ENCODE results near the gene EARS2.
"Not testable (repeated sequence)": the region's sequence is repeated elsewhere in the genome, so short reads cannot be mapped to it uniquely, and the experiment has no call there.

Gene EARS2

DNA sequence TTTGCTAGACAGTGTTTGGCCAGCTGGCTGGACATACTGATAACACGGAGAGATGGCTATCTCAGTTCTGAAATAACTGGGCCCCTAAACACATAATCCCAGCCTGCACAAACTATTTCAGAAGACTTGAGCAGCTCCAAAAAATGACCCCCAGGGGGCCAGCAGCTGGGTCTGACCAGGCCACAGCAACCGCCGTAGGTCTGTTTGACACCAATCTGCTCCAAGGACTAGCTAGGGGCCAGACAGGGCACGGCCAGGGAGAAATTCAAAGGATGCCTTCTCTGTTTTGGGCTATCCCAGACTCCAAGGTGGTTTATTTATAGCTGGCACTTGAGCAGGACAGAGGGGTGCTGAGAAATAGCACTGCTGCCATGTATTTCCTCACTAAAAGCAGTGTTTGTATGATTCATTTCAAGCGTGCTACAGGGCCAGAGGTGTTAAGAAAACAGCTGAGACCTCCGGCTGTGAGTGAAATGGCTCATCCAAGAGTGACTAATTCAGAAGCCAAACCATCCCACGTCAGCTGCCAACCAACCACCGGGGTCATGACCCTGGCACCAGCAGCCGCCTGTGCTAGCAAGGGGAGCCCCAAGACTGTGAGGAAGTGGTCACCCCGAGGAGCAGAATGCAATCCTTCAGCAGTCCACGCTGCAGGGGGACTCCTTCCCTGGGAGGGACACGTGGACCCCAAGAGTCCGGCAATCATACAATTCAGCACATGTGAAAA is 52.5 kb downstream of the EARS2 start:
- DNase-seq: no peak

DNA sequence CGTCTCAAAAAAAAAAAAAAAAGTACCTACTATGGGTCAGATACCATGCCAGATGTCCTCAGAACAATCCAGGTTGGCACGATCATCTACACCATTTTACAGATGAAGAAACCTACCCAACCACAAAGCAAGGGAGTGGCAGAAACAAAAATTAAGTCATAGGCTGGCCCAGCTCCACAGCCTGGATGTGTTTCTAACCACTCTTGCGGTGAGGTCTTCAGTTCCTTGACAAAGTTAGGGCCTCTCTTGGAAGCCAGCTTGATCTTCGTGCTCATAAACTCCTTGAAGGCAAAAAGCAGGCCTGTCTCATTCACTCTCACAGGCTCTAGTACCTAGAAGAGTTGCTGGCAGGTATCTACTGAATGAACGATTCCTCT is 53.1 kb downstream of the EARS2 start:
- no peak for DNase-seq

DNA sequence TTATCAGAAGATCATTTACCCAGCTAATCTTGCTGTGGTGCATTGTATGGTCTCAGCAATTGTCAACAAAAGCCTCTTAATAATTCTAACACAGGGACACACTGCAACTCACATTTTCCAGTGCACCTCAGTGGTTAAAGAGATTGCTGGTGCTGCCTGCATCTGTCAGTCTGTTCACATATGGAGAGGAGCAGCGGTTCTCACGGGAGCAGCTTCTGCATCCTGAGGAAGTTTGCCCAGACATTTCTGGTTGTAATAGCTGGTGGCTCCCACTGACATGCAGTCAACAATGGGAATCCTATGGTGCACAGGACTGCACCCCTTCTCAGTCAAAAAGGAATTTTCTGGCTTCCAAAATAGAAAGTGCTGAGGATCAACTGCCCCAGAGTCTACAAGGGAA is 54.7 kb downstream of the EARS2 start:
- no peak for DNase-seq

DNA sequence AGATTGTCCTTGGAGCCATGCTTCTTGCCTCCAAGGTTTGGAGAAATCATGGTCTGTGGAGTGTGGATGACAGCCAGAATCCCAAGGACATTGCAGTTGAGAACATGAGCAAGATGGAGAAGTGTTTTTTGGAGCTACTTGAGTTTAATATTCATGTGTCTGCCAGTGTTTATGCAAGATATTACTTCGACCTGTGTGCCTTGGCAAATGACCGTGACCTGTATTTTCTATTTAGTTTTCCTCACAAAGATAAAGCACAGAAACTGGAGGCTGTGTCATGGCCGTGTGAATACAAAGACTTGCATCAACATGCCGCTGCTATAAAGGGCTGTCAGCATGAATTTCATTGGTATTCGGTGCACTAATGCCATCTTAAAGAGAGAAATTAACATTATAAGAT is 55.9 kb downstream of the EARS2 start:
- no peak for DNase-seq

DNA sequence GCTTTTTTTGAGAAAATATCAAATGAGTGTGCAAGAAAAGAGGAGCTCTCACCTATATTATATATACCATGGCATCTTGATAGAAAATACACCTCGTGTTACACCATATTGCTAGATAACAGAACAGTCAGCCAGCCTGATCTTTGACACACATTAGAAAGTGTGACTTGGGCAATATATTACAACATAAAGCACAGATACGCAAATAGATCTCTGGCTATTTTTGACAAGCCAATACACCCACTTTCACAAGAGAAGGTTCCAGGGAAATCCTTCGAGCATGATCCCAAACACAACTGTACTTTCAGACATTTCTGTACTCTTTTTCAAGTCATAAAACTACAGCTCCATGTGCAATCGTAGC is 56.3 kb downstream of the EARS2 start:
- DNase-seq: no peak

DNA sequence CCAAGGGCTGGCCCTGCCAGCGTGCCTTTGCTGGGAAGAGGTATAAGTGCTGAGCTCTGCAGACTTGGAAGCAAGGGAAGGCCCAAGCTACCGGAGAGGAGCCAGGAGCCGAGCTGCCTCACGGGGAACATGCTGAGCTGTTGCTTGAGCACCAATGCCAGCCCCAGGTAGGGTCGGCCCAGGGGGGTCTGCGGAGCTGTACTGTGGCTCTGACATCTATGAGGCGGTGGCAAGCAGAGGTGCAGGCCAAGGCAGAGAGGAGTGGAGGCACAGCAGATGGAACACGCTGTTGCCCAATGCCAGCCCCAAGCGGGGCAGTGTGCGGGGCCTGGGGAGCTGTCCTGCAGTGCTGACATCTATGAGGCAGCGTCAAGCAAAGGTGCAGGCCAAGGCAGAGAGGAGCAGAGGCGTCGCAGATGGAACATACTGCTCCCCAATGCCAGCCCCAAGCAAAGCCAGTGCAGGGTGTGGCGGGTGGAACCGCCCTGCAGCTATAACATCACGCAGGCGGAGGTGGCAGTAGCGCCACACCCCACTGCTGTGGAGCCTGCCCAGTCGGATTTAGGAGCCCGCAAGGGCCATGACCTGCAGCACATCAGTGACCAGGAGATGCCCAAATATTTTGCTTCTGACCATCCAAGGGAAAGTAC is 56.8 kb downstream of the EARS2 start:
- no peak for DNase-seq

DNA sequence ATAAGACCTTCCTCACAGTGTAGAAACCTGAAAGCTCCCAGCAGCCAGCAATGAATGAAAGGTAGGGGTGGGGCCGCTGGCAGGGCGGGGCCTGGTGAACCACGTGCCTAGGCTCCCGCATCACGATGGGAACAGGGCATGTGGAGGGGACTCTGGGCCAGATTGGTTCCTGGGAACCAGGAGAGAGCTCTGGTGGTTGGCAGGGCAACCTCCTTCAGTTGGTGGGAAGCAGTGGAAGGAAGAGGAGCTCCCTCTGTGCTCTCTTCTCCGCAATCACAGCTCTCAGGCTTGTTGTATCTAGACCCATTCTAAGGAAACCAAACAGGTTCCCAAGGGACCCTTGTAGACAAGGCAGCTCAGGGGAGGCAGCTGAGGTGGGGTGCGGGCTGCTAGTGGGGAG is 57.3 kb downstream of the EARS2 start:
- DNase-seq: no peak

DNA sequence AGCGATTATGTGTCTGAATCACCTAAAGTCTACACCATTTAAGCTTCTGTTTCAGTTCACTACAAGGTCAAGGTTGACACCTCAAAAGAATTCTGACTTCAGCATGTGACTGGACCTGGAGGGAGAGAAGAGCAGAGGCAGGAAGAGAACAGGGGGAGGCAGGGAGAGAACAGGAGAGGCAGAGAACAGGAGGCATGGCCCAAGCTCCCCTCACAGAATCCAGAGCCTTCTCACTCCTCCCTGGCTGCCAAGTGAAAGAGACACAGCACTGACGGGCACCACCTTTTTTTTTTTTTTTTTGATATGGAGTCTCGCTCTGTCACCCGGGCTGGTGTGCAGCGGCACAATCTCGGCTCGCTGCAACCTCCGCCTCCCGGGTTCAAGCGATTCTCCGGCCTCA is 58.3 kb downstream of the EARS2 start:
- DNase-seq: no peak

DNA sequence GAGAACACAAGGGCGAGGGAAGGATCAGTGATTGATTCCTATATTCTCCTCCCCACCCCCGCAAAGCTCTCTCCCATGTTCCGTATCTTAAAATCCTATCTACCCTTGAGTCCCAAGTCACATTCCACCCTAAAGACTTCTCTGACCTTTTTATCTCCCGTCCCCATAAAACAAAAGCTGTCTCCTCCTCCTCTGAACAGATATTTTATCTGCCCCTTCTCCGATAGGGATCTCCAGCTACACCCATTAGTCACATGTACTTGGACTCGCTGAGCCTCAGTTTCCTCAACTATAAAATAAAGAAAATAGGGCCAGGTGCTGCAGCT is 59.6 kb downstream of the EARS2 start:
- DNase-seq: no peak

DNA sequence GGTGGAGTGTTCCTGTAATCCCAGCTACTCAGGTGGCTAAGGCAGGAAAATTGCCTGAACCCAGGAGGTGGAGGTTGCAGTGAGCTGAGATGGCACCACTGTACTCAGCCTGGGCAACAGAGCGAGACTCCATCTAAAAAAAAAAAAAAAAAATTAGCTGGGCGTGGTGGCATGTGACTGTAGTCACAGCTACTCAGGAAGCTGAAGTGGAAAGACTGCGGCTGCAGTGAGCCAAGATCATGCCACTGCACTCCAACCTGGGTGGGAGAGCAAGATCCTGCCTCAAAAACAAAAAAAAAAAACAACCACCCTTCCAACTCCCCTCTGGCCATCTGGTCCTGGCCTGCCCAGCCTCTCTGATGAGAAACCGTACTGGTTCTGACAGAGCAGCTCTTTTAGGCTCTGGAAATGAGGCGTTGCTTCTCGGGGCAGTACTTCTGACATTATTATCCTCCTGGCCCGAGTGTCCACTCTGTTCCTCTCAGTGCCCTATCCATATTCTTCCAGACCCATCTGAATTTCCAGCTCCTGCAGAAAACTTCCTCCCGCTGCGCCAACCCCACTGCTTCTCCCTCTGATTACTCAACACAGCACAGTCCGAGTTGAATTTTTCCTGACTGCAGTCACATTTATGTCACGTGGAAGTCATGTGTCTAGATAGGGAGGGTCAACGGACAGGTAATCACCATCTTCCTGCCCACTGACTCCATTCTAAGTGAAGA is 60.2 kb downstream of the EARS2 start:
- DNase-seq: no peak

DNA sequence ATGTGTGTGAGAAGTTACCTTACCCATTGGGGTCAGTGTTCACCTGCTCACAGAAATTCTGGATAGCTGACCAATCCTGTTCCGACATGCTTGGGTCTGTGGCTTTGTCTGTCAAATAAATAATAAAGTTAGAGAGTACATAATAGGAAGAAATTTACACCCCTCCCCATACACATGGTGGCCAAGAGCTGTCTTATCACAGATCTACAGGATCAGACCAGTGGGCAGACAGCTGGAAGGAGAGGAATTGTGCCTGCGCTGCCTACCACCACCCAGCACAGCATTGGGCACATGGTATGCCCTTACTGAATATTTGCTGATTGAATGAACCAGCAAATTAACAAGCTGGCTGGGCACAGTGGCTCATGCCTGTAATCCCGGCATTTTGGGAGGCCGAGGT is 61.5 kb downstream of the EARS2 start:
- no peak for DNase-seq

DNA sequence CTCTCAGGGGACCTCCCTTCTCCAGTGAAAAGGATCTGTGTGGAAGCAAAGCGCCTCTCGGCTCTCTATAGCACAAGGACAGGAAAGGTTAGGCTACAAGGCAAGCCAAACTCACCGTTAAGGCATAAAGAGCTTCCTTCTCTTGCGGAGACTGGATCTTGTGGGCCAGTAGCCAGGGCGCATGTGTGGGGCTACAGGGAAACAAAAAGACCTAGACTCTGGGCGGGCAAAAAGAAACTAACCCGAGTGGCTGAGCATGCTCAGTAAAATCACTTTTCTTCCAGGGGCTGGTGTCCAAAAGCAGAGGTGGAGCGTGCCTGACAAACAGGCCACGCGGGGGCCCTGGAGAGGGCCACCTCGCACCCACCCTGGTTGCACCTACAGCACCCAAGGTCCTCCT is 63.0 kb downstream of the EARS2 start:
- DNase-seq: no peak

DNA sequence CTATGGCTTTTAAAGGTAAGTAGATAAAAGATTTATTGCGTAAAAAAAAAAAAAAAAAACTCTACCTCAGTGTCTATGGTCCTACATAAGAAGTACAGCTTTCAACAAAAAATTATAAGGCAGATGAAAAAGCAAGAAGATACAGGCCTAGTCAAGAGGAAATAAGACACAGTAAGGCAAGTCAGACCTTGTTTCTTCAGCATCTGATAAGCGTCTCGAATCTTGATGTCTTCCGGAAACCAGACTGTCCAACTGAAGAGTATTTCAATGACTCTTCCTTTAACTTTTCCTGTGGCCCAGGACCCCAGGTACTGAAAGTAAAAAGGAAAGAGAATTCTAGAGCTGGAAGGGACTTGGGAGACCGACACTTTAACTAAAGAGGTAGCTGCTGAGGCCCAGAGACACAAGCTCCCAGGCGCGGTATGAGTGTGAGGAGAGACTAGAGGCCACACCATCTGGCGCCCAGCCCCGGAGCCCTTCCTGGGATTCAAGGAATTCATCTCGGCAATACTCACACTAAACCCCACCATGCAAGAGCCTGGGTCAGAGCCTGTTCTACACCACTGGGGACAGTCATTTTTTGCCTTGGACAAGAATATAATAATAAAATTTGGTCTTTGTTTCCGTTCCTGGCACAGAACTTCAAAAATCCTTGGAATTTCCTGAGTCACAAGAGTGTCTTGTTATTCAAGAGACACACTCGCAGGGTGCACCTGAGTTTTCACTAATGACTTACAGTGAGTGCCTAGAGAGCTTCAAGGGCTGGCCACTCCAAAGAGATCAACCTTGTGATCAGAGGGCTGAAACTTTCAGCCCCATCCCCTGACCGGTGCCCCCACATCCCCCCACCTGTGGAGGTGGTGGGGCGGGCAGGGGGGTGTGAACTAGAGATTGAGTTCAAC is 65.4 kb downstream of the EARS2 start:
- no peak for DNase-seq

DNA sequence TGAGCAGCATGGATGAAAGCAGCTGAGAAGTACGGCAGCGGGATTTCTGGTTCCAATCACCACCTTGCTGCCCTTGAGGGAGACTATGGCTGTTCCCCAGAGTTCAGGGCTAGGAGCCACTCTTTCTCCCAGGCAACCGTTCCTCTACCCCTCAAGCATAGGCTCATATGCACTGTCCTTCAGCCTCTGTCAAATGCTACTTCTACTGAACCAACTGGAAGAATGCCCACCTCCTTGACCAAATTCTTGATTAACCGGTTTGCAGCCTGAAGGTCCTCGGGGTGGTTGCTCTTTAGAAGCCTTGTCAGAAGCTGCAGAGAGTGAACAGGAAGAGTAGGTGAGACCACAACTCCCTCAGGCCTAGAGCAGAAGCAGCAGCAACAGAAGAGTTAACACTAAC is 70.7 kb downstream of the EARS2 start:
- no peak for DNase-seq

DNA sequence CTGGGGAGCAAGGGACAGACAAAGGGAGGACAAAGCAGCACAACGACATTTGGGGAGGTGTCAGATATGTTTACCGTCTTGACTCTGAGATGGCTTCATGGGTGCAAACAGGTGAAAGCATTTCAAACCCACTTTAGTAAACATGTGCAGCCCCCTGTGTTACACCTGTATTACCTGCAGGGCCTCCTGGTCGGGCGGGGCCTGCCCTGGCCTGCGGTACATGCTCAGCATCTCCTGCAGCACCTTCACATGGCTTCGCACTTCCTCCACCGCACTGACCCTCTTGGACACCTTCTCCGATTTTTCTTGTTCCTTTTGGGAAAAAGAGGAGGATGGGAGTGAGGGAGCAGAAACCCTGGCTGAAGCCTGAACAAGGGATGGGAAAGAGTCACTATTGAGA is 71.3 kb downstream of the EARS2 start:
- no peak for DNase-seq

DNA sequence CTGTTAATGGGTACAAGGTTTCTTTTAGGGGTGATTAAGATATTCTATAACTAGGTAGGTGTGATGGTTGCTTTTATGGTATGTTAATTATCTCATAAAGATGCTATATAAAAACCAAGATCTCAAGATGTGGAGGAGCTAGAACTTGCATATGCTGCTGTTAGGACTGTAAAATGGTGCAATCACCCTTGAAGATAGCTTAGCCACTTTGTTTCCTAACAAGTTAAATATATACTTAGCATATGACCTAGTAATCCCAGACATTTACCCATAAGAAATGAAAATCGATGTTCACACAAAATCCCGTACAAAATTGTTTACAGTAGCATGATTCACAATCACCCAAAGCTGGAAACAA is 71.9 kb downstream of the EARS2 start:
- no peak for DNase-seq

DNA sequence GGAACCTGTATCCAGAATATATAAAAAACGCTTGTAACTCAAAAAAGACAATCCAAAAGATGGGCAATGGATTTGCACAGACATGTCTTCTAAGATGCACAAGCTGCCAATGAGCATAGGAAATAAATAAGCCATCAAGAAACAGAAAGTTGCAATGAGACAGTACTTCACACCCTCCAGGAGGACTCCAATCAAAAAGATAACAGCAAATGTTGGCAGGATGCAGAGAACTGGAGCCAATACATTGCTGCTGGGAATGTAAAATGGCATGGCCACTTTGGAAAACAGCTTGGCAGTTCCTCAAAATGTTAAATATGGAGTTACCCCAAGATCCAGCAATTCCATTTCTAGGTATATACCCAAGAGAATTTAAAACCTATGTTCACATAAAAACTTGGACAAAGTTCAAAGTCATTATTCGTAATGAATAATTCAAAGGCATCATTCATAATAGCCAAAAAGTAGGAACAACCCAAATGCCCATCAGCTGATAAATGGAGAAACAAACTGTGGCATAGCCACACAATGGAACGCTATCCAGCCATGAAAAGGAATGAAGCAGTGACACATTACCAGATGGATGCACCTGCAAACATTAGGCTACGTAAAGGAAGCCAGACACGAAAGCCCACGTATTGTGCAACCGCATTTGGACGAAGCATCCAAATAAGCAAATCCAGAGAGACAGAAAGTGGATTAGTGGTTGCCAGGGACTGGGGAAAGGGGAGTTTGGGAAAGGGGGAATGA is 72.5 kb downstream of the EARS2 start:
- no peak for DNase-seq

DNA sequence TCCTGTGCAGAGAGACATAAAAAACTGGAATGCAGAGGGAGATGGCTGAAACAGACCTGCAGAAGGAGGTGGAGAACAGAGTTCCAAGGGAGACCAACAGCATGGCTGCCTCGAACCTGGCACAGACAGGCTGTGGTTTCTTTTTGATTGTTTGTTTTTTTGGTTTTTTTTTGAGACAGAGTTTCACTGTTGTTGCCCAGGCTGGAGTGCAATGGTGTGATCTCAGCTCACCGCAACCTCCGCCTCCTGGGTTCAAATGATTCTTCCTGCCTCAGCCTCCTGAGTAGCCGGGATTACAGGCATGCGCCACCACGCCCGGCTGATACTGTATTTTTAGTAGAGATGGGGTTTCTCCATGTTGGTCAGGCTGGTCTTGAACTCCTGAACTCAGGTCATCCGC is 73.7 kb downstream of the EARS2 start:
- not testable (repeated sequence) for DNase-seq

DNA sequence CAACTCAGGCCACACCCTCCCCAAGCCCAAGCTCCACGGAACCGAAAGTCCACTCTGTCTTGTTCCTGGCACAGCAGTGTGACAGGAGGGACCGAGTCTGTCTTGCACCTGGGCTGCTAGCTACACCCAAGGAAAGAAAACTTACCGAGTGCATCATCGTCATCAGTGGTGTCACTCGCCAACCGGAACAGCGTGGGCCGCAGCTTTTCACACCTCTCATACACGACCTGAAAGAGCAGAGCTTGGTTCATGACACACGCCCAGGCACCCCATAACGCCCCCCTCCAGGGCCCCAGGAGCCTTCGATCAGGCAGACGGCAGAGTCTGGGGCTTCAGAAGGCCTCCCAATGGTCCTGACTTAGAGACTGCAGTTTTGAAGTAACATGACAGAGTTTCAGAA is 74.4 kb downstream of the EARS2 start:
- no peak for DNase-seq

DNA sequence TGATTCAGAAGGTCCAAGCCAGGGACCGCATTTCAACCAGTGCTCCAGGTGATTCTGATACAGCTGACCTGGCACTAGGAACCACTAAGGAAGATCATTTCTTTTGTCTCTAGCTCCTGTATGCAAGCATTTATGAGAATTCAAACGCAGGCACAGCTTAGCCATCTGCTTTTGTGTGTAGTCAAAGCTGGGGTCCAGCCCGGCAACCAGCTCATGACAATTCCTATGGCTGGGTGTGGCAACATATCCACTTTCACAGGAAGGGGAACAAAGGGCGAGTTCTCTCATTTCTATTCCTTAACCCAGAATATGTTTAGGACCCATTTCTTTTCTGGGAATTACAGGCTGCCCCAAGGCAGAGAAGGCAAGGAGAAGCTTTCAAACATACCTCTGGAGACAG is 76.9 kb downstream of the EARS2 start:
- DNase-seq: no peak

DNA sequence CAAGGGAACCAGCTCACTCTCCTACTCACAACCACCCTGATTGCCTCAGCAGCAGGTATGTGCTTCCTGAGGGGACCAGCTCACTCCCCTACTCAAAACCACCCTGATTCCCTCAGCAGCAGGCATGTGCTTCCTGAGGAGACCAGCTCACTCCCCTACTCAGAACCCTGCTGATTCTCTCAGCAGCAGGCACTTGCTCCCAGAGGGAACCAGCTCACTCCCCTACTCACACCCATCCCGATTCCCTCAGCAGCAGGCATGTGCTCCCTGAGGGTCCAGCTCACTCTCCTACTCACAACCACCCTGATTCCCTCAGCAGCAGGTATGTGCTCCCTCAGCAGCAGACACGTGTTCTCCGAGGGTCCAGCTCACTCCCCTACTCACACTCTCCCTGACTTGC is 78.0 kb downstream of the EARS2 start:
- no peak for DNase-seq

DNA sequence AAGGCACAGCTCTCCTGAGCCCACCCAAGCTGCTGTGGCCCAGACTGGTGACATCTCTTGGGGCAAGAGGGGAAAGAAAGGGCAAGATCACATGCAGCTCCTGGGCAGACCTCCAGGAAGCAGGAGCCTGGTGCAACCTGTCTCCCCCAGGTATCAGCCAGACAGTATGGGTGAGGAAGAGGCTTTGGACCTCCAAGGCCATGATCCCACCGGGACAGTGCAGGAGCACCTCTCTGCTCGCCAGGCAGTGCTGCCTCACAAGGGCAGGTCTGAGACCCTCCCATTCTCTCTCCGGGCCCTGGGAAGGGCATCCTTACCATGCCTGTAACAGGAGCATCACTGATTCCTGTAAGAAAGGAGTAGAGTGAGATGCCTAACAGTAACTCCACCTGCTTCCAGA is 78.6 kb downstream of the EARS2 start:
- no peak for DNase-seq

DNA sequence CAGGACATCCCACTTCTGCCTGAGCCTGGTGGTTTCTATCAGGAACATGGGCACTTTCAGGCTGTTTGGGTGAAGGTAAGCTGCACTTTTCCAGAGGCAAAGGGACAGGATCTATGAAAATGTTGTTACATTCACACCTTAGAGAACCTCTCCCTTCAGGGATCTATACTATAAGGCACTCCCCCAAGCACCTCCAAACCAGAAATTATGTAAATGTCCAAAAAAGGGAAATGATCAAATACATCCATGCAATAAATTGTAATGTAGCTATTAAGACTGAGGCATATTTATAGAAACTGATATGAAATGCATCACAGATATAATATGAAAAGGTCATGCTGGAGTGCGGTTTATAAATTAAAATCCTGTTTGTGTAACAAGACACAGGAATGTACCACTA is 80.9 kb downstream of the EARS2 start:
- DNase-seq: no peak
